Gastrocnemius medialis (tissue), 4 donors: ENCODE measurements around the gene CTNNBL1.

Experiments used
- POLR2A ChIP-seq, 2 donors: fragments of 450-650 bp; IDR thresholded peaks; one replicate each; pipeline ENCODE4 v1.6.1; 2017; ENCODE audit warnings: antibody characterized with exemption in 2 of 2, mild to moderate bottlenecking in 2 of 2, moderate library complexity in 2 of 2
- TF ChIP-seq, protein P1 (sequence below), 5 experiments: fragments of 450-650 bp in 3 of 5; fragments of 200-600 bp in 2 of 5; sonication (generic) in 2 of 5; IDR thresholded peaks in 4 of 5; conservative IDR thresholded peaks in 1 of 5; 1 replicate in 4 of 5; 2 replicates in 1 of 5; pipeline ENCODE4 v1.5.1; 2016 to 2019; ENCODE audit warnings: antibody characterized with exemption in 5 of 5, mild to moderate bottlenecking in 3 of 5, moderate library complexity in 3 of 5

DNA sequence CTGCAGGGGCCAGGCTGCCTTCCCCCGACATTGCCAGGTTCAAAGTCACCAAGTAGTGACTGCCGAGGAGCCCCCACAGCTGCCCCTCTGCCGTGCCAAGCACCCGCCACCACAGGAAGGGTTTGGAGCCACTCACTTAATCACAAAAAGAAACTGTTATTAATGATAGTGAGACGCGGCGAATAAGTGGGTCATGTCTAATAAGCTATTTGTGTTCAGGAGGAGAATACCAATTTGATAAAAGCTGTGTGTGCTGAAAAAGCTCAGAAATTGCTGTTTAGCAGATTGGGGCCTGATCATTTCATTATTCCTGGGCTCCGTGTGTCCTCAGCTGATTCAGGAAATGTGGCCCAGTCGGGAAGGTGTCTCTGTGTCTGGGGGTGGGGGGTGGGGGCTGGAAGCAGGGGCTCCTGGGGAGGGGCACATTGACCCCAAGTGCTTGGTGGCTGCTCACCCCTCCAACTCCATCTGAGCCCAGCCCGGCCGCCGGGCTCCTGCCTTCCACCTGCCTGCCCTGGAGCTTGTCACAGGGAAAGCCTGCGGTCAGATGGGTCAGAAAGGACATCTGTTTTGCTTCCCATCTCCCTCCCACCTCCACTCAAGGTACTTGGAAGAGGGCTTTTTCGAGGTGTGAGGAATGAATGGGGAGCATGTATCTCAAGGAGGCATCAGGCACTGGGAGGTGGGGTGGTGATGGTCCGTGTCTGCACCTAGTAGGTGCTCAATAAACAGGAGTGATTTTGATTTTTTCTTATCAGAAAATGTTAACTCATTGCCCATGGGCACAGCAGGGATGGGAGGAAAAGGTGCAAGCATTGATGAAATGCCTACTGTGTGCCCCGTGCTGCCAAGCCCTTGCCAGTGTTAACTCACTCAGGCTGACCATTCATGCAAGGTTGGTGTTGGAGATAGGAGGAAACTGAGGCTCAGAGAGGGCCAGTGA, 212.1 kb downstream of the CTNNBL1 start:
- TF ChIP-seq, protein P1, sequence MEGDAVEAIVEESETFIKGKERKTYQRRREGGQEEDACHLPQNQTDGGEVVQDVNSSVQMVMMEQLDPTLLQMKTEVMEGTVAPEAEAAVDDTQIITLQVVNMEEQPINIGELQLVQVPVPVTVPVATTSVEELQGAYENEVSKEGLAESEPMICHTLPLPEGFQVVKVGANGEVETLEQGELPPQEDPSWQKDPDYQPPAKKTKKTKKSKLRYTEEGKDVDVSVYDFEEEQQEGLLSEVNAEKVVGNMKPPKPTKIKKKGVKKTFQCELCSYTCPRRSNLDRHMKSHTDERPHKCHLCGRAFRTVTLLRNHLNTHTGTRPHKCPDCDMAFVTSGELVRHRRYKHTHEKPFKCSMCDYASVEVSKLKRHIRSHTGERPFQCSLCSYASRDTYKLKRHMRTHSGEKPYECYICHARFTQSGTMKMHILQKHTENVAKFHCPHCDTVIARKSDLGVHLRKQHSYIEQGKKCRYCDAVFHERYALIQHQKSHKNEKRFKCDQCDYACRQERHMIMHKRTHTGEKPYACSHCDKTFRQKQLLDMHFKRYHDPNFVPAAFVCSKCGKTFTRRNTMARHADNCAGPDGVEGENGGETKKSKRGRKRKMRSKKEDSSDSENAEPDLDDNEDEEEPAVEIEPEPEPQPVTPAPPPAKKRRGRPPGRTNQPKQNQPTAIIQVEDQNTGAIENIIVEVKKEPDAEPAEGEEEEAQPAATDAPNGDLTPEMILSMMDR (IDR thresholded peaks at IDR 0.05 in 4 of 5, conservative IDR thresholded peaks at IDR 0.05 in 1 of 5), result no peak
- no peak for TF ChIP-seq POLR2A (IDR thresholded peaks at IDR 0.05)
